Measurements from ENCODE around the gene PEAK3. TPM values are rescaled to one million over a fixed set of nuclear protein-coding genes. Genes with fewer than 3 reads are reported as not detected.

Gene PEAK3
- total RNA-seq, 2 donors from 2014 or later, result 1.5 to 1.9 TPM

GRCh38 chr19:2306281-2306806 is 24.4 kb upstream of the PEAK3 start:
- Histone ChIP-seq H3K27ac (no peak overlapping the region), H3K9me3 (no peaks in the 10 kb centered on the region), H3K36me3 (no peaks in the 10 kb centered on the region), H3K4me1 (peaks cover 0 to 16% of the 10 kb centered on the region in 2 donors), H3K27me3 (peaks cover 0 to 6% of the 10 kb centered on the region in 2 donors), H3K4me3 (no peak overlapping the region)
- DNase-seq (ENCODE audit: low spot score), result no peak
- TF ChIP-seq, protein P1, sequence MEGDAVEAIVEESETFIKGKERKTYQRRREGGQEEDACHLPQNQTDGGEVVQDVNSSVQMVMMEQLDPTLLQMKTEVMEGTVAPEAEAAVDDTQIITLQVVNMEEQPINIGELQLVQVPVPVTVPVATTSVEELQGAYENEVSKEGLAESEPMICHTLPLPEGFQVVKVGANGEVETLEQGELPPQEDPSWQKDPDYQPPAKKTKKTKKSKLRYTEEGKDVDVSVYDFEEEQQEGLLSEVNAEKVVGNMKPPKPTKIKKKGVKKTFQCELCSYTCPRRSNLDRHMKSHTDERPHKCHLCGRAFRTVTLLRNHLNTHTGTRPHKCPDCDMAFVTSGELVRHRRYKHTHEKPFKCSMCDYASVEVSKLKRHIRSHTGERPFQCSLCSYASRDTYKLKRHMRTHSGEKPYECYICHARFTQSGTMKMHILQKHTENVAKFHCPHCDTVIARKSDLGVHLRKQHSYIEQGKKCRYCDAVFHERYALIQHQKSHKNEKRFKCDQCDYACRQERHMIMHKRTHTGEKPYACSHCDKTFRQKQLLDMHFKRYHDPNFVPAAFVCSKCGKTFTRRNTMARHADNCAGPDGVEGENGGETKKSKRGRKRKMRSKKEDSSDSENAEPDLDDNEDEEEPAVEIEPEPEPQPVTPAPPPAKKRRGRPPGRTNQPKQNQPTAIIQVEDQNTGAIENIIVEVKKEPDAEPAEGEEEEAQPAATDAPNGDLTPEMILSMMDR (IDR thresholded peaks at IDR 0.05), result no peak

DNA sequence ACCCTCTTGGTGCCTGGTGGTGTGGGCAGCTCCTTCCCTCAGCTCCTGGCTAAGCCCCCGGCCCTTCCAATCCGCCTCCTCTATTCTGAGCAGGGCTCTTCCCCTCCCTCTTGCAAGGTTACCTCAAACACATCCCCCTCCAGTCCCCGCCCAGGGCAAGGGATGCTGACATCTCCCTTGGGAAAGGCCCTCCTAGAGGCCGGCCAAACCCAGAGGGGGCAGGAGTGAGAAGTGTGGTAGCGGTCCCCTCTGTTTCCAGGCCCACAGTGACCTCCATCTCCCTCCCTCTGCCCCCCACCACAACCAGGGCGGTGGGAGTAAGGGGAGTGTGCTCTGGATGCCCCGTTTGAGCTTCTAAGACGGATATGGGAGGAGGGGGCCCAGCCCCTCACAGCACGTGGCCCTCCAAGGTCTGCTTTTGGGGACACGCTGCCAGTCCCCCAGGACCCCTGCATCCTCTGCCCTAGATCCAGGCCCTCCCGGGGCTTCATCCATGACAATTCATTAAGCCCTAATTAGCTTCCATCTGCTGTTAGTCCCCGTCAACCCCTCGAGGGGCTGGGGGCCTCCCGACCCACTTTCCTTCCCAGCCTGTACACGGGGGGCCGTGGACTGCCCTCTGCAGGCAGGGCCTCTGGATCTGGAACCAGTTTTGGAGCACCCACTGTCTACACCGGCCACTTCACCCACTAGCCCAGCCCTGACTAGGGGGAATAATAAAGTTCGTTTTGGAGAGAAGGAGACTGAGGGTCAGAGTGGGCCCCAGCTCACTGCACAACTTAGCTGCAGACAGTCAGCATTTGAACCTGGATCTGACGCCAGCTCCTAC is 23.7 kb upstream of the PEAK3 start:
- Histone ChIP-seq H3K4me3 (no peak overlapping the region), H3K4me1 (peaks cover 0 to 16% of the 10 kb centered on the region in 2 donors), H3K27ac (no peak overlapping the region), H3K36me3 (no peaks in the 10 kb centered on the region), H3K9me3 (no peaks in the 10 kb centered on the region), H3K27me3 (peaks cover 0 to 6% of the 10 kb centered on the region in 2 donors)
- TF ChIP-seq, protein P1 (IDR thresholded peaks at IDR 0.05), result no peak
- DNase-seq (ENCODE audit: low spot score), result no peak

GRCh38 chr19:2303211-2303798 is 21.3 kb upstream of the PEAK3 start:
- H3K36me3 ChIP-seq, result no peaks in the 10 kb centered on the region
- no peak for DNase-seq (ENCODE audit: low spot score)
- H3K9me3 ChIP-seq, result no peaks in the 10 kb centered on the region
- peaks cover 0 to 6% of the 10 kb centered on the region in 2 donors for H3K27me3 ChIP-seq
- peaks cover 0 to 16% of the 10 kb centered on the region in 2 donors for H3K4me1 ChIP-seq
- TF ChIP-seq, protein P1 (IDR thresholded peaks at IDR 0.05), result no peak
- no peak overlapping the region for H3K4me3 ChIP-seq
- no peak overlapping the region for H3K27ac ChIP-seq

DNA sequence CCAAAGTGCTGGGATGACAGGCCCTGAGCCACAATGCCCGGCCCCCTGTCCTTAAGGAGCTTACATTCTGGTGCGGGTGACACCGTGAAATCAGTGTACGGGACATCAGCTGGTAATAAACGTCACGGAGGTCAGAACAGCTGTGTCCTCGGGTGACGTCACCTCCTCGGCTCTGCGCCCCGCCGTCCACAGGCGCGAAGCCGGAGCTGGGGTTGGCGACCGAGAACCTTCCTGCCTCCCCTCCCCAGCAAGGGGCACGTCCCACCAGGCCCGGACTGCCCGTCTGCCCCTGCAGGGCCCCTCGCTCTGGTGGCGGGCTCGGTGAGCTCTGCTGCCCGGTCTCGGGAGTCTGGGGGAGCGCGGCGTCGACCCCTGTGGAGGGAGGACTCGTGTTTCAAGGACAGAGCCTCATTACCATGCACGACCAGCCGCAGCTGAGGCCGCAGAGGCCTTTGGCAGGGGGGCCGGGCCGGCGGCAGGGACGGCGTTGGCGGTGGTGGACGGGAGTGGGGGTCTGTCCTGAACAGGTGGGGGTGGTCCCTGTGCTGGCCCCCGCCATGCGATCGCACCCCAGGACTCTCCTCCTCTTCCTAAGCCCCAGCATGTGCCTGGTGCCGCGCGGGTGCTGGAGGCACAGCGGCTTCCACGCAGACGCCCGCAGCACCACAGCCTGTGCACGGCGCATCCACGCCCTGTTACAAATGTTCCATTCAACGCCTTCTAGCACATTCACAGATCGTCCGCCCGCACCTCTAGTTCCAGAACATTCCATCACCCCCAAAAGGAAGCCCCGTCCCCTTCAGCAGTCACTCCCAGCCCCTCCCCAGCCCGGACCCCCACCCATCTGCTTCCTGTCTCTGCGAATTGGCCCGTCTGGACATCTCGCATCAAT is 20.6 kb upstream of the PEAK3 start:
- DNase-seq (ENCODE audit: low spot score), result peak; percentile 66
- TF ChIP-seq, protein P1 (IDR thresholded peaks at IDR 0.05), result no peak

DNA sequence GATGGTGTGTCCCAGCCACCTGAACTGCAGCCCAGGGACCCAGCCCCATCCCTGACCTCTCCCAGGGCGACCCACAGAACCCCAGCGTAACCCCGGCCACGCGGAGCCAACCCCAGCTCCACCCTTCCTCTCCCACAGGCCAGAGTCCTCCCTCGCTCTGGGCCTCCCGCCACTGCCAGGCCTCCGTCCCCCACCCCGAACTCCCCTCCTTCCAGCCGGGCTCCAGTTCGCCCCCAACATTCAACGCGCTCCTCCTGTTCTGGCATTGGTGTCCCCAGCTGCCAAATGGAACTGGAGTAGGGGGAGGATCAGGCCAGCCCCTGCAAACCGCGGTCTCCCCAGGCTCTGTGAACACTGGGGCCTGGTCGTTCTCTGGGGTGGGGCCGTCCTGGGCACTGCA is 18.6 kb upstream of the PEAK3 start:
- no peaks in the 10 kb centered on the region for H3K36me3 ChIP-seq
- H3K27me3 ChIP-seq, result no peaks in the 10 kb centered on the region
- peaks cover 0 to 12% of the 10 kb centered on the region in 2 donors for H3K4me1 ChIP-seq
- DNase-seq (ENCODE audit: low spot score), result no peak
- H3K27ac ChIP-seq, result no peak overlapping the region
- H3K4me3 ChIP-seq, result no peak overlapping the region
- TF ChIP-seq, protein P1 (IDR thresholded peaks at IDR 0.05), result no peak
- H3K9me3 ChIP-seq, result no peaks in the 10 kb centered on the region

More for the DNA sequence above, 20.6 kb upstream of the PEAK3 start:
- Histone ChIP-seq H3K27me3 (peaks cover 0 to 4% of the 10 kb centered on the region in 2 donors), H3K9me3 (no peaks in the 10 kb centered on the region), H3K36me3 (no peaks in the 10 kb centered on the region), H3K4me3 (peak overlapping the region in 1 of 2 donors; percentile 14), H3K4me1 (peaks cover 0 to 13% of the 10 kb centered on the region in 2 donors), H3K27ac (no peak overlapping the region)

Measured in right atrium auricular region (tissue), 2 donors.